HL-60/S4 treated with retinoic acid at 250 ng/mL for 4 days and 3 days (cell line): Measurements from ENCODE around the gene COL18A1.
"Not testable (repeated sequence)": the region's sequence is repeated elsewhere in the genome, so short reads cannot be mapped to it uniquely, and the experiment has no call there.

Source experiments
- in situ Hi-C: fragments of 300-500 bp; cut with MboI; formaldehyde crosslinking; loops from 2 replicates; pipeline ENCODE4 v1.7.0; 2022; ENCODE audit warnings: low sequenced_read_pairs

COL18A1 gene

DNA sequence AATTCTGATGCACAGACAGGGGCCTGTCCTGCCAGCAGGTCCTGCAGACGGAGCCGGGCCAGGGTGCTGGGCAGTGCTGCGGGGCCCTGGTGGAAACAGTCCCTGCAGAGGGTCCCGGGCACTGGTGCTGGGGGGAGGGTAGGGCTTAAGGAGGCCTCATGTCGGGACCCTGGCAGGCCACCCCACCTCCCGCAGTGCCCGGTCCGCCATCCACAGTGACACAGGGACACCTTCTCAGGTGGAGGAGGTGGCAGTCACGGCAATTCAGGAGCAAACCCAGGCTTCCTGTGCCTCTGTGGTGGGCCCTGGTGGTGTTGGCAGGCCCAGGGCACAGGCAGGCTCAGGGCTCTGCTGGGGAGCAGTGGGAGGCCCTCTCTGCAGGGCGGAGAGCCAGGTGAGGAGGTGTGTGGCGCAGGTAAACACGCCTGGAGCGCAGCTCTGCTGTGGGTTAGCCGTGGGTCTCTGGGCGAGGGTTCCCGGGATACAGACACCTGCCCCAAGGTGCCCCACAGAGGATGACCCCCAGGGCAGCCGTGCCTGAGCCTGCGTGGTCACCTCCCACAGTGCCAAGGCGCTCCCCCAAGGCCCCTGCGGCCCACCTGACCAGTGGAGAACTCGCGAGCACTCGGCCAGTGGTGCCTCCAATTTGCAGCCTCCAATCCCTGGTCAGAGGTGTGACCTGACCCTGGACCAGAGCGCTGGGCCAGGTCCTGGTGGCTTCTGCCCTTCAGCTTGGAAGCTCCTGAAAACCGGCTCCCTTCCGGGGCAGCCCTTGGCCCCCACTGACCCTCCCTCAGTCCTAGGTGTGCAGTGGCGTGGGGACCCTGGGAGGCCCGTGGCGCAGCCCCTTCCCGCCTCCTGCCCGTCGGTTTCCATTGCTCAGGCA is 19.2 kb downstream of the COL18A1 start:
- in situ Hi-C loops: no loop called here

- in situ Hi-C loops: no loop called here
Measured at GRCh38 chr21:45424854-45425795, 20.2 kb downstream of the COL18A1 start.

GRCh38 chr21:45427331-45428271 is 22.6 kb downstream of the COL18A1 start:
- in situ Hi-C loops: no loop called here

DNA sequence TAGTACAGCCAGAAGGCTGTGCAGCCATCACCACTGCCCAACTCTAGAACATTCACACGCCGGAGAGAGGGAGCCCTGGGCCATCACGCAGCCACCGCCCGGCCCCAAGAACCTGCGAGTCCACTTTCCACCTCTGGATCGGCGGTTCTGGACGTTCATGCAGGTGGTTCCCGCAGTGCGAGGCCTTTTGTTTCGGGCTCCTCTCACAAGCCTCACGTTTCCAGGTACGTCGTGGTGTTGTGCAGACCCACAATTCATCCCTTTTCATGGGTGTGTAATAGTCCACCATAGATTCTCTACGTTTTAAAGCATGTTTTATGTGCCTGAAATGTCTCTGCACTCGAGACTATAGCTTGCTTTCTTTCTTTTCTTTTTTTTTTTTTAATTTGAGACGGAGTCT is 23.6 kb downstream of the COL18A1 start:
- in situ Hi-C loops: no loop called here

- in situ Hi-C loops: no loop called here
Measured at GRCh38 chr21:45429221-45430175, 24.5 kb downstream of the COL18A1 start.

DNA sequence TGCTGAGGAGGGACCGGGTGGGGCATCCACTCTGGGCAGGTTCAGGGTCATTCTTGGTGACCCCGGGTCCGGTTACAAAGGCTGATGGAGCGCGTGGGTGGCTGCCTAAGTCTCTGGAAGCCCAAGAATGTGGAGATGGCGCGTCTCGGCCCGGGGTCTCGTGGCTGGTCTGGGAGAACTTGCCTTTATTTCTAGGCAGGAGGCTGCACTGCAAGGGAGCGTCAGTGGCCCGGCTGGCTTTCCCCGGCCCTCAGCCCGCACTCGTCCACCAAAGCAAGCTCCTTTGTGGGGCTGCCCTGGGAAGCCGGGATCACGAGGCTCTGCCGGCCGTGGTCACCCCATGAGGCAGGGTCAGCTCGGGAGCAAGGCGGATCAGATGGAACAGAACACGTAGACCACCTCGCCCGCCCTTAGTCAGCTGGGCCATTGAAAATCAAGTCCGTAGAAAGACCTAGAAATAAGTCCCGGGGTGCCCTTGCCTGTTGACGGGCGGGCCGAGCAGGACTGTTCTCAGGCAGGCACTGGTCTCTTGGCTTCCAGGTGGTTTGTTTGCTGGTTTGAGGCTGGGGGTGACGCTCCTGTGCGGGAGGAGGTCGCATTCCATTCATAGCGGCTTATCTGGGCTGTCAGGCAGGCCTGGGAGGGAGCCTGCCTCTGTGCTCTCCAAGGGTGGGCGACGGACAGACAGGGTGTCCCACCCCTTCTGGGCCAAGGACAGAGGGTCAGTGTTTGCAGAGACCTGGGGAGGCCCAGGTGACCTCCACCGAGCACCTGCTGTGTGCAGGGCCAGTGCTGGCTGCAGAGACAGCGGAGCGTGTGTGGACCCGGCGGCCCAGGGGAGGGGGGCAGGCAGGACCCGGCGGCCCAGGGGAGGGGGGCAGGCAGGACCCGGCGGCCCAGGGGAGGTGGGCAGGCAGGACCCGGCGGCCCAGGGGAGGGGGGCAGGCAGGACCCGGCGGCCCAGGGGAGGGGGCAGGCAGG is 25.8 kb downstream of the COL18A1 start:
- in situ Hi-C loops: no loop called here

DNA sequence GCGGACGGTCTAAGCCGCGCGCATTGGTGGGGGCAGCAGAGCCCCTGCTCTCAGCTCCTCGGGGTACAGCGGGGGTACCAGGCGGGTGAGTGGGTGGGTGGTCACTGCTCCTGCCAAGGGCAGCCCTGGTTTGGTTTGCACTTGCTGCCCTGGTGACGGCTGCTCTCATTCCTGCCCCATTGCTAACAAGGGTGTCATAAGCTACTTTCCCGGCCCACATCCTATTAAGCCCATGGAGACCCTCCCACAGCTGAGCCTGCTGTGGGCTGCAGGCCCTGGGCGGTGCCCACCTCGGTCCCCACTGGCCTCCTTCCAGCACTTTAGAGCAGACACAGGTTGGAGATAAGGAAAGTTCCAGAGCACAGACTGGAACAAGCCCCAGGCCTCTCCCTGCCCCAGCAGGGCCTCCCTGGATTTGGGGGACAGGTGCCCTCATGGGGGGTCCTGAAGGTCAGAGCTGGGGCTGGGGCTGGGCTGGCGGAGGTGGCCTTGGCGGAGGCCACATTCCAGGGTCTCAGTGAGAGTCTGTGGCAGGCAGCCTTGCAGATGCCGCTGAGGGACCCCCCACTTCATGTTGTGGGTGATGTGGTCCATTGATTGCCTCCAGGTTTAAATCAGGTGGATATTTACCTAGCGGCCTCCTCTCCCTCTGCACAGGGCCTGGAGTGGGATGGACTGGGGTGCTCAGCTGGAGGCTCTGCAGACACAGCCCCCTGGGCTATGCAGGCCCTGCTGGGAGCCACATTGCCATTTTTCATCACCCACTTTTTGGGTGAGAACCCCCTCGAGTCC is 27.0 kb downstream of the COL18A1 start:
- in situ Hi-C loops: no loop called here

DNA sequence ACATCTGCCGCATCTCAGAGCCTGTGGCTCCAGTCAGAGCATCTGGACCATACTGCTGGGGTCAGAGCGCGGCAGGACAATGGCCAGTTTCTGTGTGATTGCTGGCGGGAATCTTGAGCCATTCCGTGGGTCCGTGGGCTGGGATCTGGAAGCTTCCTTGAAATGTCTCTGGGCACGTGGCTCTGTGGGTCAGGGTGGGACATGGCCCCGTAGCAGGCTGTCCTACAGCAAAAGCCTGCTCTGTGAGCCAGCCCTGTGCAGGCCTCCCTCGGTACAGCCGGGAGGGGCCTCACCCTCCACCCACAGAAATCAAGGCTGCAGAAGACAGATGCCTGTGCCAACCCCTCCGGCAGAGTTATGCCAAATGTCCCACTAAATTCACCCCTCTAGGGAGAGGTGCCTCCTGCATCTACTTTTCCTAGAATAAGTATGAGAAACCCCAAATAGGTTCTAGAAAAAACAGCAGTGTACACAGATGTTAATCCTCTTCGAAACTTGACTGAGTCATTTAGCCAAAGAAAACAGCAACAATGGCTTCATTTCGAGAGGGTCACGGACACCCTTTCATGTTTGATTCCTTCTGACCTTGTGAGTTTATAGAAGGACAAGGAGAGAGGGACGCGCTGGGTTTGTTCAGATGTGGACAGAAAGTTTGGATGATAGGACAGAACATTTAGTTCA is 27.8 kb downstream of the COL18A1 start:
- in situ Hi-C loops: no loop called here

DNA sequence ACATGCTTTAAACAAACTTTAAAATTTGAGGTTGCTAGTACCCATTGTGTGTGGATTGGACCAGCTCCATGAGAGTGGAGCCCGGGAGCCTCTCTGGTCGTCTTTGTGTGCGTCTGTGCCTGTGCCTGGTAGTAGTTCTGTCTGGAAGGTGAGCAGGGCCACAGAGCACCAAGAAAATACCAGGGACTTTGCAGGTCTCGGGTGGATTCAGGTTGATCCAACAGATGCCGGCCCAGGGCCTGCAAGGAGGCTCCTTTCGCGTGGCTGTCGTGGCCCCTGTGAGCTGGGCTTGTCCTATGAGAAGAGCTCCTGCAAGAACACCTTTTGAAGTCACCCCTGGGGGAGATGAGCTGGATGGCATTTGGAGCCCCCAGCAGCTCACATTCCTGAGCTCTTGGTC is 28.3 kb downstream of the COL18A1 start:
- in situ Hi-C loops: no loop called here

DNA sequence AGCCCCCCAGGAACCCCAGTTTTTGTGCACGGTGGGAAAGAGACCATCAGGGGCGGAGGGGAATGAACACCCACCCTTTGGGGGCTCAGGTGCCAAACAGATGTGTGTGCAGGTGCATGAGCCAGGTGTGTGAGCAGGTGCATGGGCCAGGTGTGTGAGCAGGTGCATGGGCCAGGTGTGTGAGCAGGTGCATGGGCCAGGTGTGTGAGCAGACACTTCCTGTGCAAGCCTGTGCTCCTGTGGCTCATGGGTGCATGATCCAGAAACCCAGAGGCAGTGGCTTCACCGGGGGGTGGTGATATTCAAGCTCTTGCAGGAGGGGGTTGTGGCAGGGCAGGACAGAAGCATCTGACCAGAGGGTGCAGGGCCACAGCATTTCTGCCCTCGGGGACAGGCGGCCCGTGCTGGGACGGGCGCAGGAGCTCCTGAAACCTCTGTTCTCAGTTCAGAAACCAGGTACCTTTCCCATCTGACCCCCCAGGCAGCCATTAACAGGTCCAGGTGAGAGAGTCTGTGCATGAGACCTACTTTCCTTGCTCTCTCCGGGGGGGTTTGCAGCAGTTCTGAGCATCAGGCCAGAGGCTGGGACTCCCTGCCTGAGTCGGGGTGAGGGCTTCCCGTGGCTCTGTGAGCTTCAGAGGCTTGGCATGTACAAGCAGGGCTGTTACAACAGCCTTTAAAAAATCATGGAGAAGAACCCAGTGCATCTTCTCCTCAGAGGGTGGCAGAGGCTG is 29.1 kb downstream of the COL18A1 start:
- in situ Hi-C loops: no loop called here

DNA sequence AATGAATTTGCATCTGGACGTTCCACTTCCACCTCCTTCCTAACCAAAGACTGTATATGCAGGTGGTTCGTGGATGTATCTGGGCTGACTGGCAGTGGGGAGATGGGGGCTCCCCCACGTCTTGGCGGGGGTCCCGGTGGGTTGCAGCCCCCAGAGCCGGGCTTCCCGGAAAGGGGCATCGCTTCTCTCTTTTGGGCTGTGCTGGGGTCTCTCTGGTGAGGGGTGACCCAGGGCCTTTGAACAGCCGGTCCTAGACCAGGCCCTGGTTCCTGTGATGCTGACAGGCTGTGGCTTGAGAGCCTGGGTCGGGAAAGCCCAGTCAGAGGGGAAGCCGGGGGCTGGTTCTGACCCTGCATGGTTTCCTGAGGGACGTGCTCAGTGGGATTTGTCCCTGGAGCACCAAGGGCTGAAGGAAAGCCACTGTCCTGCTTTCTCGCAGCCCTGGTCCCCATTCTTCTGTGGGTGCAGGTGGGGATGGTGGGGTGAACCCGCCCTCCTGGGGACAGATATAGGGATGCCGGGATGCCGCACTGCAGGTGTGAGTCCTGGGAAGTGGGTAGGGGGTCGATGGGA is 29.8 kb downstream of the COL18A1 start:
- in situ Hi-C loops: no loop called here

DNA sequence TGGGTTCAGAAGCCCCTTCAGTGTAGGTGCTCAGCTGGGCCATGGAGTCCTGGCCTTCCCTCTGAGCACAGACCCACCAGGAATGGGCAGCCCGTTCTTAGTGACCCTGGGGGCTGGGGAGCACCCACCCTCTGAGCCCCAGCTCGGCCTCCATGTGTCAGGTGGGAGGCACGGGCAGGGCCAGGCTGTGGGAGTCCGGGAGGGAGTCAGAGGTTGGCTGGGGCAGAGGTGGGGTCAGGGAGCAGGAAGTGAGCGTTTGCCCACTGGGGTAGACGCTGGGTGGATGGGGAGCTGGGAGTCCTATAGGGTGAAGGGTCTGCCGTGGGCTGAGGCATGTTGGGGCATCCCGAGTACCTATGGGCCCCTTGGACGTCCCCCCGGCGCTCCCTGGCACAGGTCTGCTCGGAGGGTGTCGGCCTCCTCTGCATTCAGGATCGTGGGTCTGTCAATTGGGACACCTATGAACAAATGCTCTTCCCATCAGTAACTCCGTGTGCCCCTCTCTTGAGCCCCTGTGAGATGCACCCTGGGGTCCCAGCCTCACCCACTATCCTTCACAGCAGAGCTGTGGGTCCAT is 30.5 kb downstream of the COL18A1 start:
- in situ Hi-C loops: no loop called here

- in situ Hi-C loops: no loop called here
Measured at GRCh38 chr21:45436351-45437065, 31.5 kb downstream of the COL18A1 start.

DNA sequence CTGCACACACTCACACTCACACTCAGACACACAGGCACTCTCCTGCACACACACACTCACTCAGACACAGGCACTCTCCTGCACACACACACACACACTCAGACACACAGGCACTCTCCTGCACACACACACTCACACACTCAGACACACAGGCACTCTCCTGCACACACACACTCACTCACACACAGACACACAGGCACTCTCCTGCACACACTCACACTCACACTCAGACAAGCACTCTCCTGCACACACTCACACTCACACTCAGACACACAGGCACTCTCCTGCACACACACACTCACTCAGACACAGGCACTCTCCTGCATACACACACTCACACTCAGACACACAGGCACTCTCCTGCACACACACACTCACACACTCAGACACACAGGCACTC is 32.9 kb downstream of the COL18A1 start:
- in situ Hi-C loops: not testable (repeated sequence)
